Mucosa of rectum (tissue), 2 donors: Measurements from ENCODE around the gene TMEM170B.
A peak's percentile ranks its signal among the peaks of the same experiment; 100 is the strongest.

Experiments used
- H3K27ac ChIP-seq, 2 donors: one replicate each; pipeline ENCODE4 v1.7.0; 2013; ENCODE audit warnings: inconsistent platforms in 2 of 2, low read depth in 2 of 2, low read length in 2 of 2
- H3K27me3 ChIP-seq, 2 donors: one replicate each; pipeline ENCODE4 v1.7.0; 2013; ENCODE audit warnings: low read length in 2 of 2; ENCODE audit not compliant: control insufficient read depth in 2 of 2, insufficient read depth in 2 of 2
- H3K36me3 ChIP-seq, 2 donors: one replicate each; pipeline ENCODE4 v1.7.0; 2013; ENCODE audit warnings: low read length in 2 of 2; ENCODE audit not compliant: control insufficient read depth in 2 of 2, insufficient read depth in 2 of 2
- H3K4me1 ChIP-seq, 2 donors: one replicate each; pipeline ENCODE4 v1.7.0; 2013; ENCODE audit warnings: low read length in 2 of 2, mild to moderate bottlenecking in 1 of 2; ENCODE audit not compliant: control insufficient read depth in 2 of 2, insufficient read depth in 2 of 2
- H3K4me3 ChIP-seq, 2 donors: one replicate each; pipeline ENCODE4 v1.7.0; 2013; ENCODE audit warnings: low read length in 2 of 2
- H3K9ac ChIP-seq, 2 donors: one replicate each; pipeline ENCODE4 v1.7.0; 2013; ENCODE audit warnings: low read length in 2 of 2, low read depth in 1 of 2, mild to moderate bottlenecking in 1 of 2
- H3K9me3 ChIP-seq, 2 donors: one replicate each; pipeline ENCODE4 v1.7.0; 2013; ENCODE audit warnings: low read length in 2 of 2; ENCODE audit not compliant: control insufficient read depth in 2 of 2
- donor health status: healthy.
- donor health status: Normal muscosa, but diverticular disease.

The TMEM170B gene

DNA sequence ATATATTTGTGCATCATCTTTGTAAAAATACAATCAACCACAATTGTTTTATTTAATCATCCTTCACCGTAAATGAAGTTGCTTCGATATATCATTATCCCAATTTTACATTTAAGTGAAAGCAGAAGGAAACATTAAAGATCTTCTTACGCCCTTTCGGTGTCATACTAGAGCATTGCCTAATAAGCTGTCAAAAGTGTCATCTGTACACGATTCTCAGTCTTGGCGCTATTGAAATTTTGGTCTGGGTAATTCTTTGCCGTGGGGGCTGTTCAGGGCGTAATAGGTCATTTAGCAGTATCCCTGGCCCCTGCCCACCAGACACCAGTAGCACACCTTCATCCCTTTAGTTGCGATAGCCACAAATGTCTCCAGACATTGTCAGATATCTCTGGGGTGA lies 40.4 kb upstream of the TMEM170B start:
- Histone ChIP-seq H3K4me3 (no peak overlapping the region), H3K27ac (no peak overlapping the region), H3K9me3 (no peaks in the 10 kb centered on the region), H3K4me1 (peaks cover 0 to 4% of the 10 kb centered on the region in 2 donors), H3K9ac (no peak overlapping the region), H3K36me3 (no peaks in the 10 kb centered on the region), H3K27me3 (no peaks in the 10 kb centered on the region)

DNA sequence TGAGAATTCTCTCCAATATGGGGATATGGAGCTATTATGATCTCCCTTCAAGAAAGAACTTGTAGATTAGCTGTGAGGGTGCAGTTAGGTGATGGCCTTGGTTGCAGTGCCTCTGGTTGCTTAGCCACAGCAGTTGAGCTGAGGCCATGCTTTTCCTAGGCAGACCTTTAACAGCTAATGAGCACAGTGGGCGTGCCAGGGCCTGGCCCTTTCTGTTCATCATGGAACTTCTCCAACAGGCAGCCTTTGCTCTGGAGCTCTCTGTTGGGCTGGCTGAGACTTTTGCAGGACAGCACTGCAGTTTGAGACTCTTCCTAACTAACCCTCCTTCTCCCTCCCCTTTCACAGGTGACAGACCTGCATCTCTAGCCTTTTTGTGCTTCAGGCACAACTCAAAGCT lies 39.7 kb upstream of the TMEM170B start:
- H3K9me3 ChIP-seq, result no peaks in the 10 kb centered on the region
- no peak overlapping the region for H3K4me3 ChIP-seq
- no peak overlapping the region for H3K27ac ChIP-seq
- no peaks in the 10 kb centered on the region for H3K36me3 ChIP-seq
- no peak overlapping the region for H3K9ac ChIP-seq
- no peaks in the 10 kb centered on the region for H3K27me3 ChIP-seq
- H3K4me1 ChIP-seq, result peaks cover 0 to 4% of the 10 kb centered on the region in 2 donors

DNA sequence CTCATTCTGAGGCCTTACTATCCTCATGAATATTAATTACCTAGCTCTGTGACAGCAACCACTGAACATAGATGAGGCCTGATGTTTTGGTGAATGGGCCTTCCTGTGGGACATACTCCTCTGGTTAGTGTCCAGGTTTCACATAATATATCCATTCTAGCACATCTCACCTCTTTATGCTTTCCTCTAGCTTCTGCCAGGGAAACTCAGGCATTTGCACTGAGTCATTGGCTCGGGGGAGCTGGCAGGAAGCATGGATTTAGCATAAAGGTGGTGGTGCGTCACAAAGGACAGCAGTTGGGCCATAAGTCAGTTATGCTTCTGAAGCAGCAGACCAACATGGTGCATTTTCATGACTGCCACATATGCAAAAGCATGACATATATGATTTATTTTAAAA lies 37.5 kb upstream of the TMEM170B start:
- peaks cover 0 to 4% of the 10 kb centered on the region in 2 donors for H3K4me1 ChIP-seq
- H3K36me3 ChIP-seq, result no peaks in the 10 kb centered on the region
- H3K27me3 ChIP-seq, result no peaks in the 10 kb centered on the region
- no peak overlapping the region for H3K9ac ChIP-seq
- H3K9me3 ChIP-seq, result no peaks in the 10 kb centered on the region
- no peak overlapping the region for H3K27ac ChIP-seq
- H3K4me3 ChIP-seq, result no peak overlapping the region

DNA sequence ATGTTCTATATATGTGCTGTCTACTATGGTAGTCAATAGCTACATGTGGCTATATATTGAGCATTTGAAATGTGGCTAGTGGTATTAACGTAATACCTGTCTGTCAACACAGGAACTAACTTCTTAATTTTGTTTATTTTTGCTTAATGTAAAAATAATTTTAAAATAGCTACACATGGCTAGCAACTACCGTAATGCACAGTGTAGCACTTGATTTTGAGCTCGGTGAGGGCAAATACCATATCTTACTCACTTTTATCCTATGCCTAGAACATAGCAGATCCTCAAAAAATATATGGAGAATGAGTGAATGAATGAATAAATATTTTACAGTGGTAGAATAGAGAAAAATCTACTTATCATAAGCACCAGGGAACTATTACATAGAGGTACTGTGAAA lies 28.1 kb upstream of the TMEM170B start:
- Histone ChIP-seq H3K4me3 (no peak overlapping the region), H3K27ac (no peak overlapping the region)

DNA sequence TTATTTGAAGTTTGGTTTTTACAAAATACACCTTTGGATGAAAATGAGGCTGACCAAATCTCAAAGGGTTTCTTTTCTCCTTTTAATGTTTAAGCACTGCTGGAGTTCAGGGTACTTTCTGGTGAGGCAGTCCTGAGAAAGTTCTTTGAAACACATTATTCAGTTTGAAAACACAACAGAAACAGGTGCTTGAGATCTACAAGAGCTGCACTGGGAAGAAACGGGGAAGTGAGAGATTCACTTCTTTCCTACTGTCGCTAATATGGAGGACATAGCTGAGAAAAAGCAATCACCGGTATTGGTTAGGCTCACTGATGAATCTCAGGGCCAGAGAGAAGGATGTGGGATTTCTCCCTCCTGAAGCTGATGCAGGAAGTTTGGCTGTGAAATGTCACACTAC lies 22.9 kb upstream of the TMEM170B start:
- Histone ChIP-seq H3K27ac (no peak overlapping the region), H3K27me3 (no peaks in the 10 kb centered on the region), H3K9ac (no peak overlapping the region), H3K4me1 (no peaks in the 10 kb centered on the region), H3K36me3 (no peaks in the 10 kb centered on the region), H3K4me3 (no peak overlapping the region), H3K9me3 (no peaks in the 10 kb centered on the region)

More for the DNA sequence above, 28.1 kb upstream of the TMEM170B start:
- H3K9ac ChIP-seq, result no peak overlapping the region
- no peaks in the 10 kb centered on the region for H3K36me3 ChIP-seq
- H3K27me3 ChIP-seq, result no peaks in the 10 kb centered on the region
- H3K9me3 ChIP-seq, result no peaks in the 10 kb centered on the region
- H3K4me1 ChIP-seq, result no peaks in the 10 kb centered on the region

DNA sequence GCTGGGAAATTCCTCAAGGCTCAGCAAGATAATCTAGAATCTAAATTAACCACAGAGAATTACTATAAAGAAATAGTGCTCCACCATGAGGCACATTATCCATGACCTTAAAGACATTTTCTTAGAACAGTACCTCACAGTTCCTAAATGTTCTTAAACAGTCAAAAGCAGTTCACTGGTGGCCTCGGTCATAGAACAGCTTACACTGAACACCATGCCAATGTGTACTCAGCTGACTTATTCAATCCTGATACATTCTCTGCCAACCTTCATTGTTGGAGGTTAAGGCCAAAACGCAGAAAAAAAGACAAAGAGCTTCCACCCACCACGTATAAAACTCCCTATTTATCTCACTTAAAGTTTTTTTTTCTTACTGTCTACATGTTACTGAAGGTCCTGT lies 21.8 kb upstream of the TMEM170B start:
- no peak overlapping the region for H3K27ac ChIP-seq
- no peak overlapping the region for H3K9ac ChIP-seq
- no peaks in the 10 kb centered on the region for H3K27me3 ChIP-seq
- H3K4me3 ChIP-seq, result no peak overlapping the region
- H3K9me3 ChIP-seq, result no peaks in the 10 kb centered on the region
- no peaks in the 10 kb centered on the region for H3K4me1 ChIP-seq
- no peaks in the 10 kb centered on the region for H3K36me3 ChIP-seq

DNA sequence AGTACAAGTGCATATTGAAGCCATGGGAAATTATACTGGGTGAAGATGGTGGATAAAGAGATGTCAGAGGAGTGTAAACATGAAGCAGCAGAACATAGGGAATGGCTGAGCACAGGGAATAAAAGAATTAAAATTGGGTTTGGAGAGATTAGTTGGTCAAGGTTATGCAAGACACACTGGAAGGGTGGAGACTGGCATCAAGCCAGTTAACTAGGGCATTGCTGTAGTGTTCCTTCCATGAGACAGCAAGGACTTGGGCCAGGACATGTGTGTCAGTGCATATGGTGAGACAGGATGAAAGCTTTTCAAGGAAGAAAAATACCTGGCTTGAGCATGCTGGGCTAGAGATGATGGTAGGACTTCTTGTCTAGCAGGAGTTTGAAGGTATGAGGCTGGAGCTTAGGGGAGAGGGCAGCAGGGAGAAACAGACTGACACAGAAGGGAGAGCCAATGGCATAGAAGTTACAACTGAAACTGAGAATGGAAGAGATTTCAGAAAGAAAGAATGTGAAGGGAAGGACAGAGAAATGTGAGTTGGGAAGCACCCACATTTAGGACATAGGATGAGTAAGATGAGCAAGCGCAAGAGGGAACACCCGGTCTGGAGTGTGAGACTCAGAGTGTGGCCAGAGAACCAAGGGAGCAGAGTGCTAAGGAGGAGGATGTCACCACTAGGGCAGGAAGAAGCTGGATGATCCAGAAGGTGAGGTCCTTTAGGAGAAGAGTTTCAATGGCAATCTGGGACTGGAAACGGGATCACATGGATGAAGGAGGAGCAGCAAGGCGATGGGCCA lies 14.5 kb upstream of the TMEM170B start:
- H3K9ac ChIP-seq, result no peak overlapping the region
- H3K9me3 ChIP-seq, result no peaks in the 10 kb centered on the region
- no peak overlapping the region for H3K4me3 ChIP-seq
- no peaks in the 10 kb centered on the region for H3K27me3 ChIP-seq
- no peaks in the 10 kb centered on the region for H3K36me3 ChIP-seq
- H3K4me1 ChIP-seq, result no peaks in the 10 kb centered on the region
- no peak overlapping the region for H3K27ac ChIP-seq

DNA sequence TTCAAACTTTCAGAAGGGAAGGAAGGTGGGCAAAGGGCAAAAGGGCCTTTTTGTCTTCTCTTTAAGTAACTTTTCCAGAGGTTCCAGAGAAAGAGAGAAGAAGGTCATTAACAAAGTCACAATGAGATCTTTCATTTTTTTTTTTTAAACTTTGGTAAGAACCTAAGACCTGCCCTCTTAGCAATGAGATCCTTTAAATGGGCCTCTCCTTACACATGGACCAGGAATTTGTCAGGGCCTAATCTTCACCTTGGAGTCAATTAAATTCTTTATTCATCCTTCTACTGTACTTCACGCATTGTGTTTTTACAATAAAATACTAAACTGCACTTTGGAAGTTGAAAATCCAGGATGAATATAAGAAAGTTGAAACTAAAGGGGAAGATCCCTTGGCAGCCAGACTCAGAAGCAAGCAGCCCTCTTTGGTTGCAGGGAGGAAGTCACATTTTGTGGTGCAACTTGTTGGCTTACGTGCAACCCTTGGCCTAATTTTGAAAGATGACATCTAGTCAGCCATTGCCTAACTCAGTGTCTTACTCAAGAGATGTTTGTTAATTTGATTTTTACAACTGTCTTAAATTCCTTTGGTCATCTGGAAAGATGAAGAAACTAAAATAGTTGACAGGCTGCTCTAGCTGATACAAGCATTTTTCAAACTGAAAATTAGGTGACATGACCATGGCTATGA lies 11.9 kb upstream of the TMEM170B start:
- H3K9ac ChIP-seq, result no peak overlapping the region
- no peaks in the 10 kb centered on the region for H3K36me3 ChIP-seq
- peak overlapping the region in 1 of 2 donors; percentile 21 for H3K27ac ChIP-seq
- H3K9me3 ChIP-seq, result no peaks in the 10 kb centered on the region
- no peak overlapping the region for H3K4me3 ChIP-seq
- no peaks in the 10 kb centered on the region for H3K4me1 ChIP-seq
- no peaks in the 10 kb centered on the region for H3K27me3 ChIP-seq

DNA sequence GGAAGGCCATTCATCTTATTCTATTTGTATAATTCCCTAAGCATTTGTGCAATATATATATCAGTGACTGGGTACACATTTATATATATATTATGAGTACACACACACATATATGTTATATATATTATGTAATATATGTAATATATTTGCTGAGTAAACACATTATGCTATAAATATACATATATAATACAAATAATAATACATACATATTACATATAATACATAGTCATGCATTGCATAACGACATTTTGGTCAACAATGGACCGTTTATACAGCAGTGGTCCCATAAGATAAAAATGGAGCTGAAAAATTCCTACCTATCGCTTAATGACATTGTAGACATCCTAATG lies 11.4 kb upstream of the TMEM170B start:
- Histone ChIP-seq H3K9me3 (no peaks in the 10 kb centered on the region), H3K9ac (no peak overlapping the region), H3K27ac (no peak overlapping the region), H3K4me1 (no peaks in the 10 kb centered on the region), H3K36me3 (no peaks in the 10 kb centered on the region), H3K27me3 (no peaks in the 10 kb centered on the region), H3K4me3 (no peak overlapping the region)

DNA sequence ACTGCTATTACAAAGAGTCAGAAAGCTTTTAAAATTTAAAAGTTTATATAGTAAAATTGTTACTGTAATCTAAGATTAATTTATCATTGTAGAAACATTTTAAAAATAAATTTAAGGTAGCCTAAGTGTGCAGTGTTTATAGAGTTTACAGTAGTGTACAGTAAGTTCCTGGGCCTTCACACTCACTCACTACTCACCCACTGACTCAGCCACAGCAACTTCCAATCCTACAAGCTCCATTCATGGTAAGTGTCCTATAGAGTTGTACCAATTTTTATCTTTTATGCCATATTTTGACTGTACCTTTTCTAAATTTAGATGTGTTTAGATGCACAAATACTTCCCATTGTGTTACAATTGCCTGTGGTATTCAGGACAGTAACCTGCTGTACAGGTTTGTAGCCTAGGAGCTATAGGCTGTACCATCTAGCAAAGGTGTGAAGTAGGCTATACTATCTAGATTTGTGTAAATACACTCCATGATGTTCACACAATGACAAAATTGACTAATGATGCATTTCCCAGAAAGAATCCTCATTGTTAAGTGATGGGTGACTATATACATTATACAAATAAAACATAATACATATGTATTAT lies 10.2 kb upstream of the TMEM170B start:
- no peaks in the 10 kb centered on the region for H3K9me3 ChIP-seq
- no peaks in the 10 kb centered on the region for H3K4me1 ChIP-seq

More for the DNA sequence above, 10.2 kb upstream of the TMEM170B start:
- Histone ChIP-seq H3K9ac (no peak overlapping the region), H3K36me3 (no peaks in the 10 kb centered on the region), H3K4me3 (no peak overlapping the region), H3K27ac (no peak overlapping the region), H3K27me3 (no peaks in the 10 kb centered on the region)
